MM.1S (cell line): ENCODE measurements around the gene C3.

Experiments used
- EZH2 ChIP-seq: fragments of 300-600 bp; sonication (generic); optimal IDR thresholded peaks from 2 replicates; pipeline ENCODE3; 2017; ENCODE audit warnings: low read depth, mild to moderate bottlenecking, antibody characterized with exemption, low read length, mixed read lengths
- EZH2phosphoT487 ChIP-seq: fragments of 300-600 bp; sonication (generic); IDR thresholded peaks from 2 replicates; pipeline ENCODE4 v1.6.1; 2018; ENCODE audit warnings: antibody characterized with exemption, low read length
- TF ChIP-seq, protein P1 (sequence below): fragments of 300-600 bp; sonication (generic); IDR thresholded peaks from 2 replicates; pipeline ENCODE4 v1.5.1; 2016; ENCODE audit warnings: antibody characterized with exemption, low read length, mixed read lengths

DNA sequence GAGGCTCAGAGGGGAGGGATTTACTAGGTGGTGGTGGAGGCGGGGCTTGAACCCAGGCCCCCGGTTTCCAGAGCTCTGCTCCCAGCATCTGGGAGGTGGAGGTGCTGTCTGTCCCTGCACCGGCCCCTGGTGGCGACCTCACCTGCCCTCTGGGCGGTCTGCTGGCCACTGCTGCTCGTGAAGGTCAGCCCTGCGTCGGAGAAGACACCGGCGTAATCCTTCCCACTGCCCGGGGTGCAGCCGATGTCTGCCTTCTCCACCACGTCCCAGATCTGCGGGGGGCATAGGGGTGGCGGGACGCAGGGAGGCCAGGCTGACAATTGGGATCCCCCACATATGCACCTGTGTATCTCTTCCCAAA lies 12.8 kb downstream of the C3 start:
- no peak for TF ChIP-seq EZH2phosphoT487
- TF ChIP-seq, protein P1, sequence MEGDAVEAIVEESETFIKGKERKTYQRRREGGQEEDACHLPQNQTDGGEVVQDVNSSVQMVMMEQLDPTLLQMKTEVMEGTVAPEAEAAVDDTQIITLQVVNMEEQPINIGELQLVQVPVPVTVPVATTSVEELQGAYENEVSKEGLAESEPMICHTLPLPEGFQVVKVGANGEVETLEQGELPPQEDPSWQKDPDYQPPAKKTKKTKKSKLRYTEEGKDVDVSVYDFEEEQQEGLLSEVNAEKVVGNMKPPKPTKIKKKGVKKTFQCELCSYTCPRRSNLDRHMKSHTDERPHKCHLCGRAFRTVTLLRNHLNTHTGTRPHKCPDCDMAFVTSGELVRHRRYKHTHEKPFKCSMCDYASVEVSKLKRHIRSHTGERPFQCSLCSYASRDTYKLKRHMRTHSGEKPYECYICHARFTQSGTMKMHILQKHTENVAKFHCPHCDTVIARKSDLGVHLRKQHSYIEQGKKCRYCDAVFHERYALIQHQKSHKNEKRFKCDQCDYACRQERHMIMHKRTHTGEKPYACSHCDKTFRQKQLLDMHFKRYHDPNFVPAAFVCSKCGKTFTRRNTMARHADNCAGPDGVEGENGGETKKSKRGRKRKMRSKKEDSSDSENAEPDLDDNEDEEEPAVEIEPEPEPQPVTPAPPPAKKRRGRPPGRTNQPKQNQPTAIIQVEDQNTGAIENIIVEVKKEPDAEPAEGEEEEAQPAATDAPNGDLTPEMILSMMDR, result no peak
- no peak for TF ChIP-seq EZH2
